ENCODE data around the gene DNAH5. TPM values are rescaled to one million over a fixed set of nuclear protein-coding genes. Genes with fewer than 3 reads are reported as not detected.

Gene DNAH5
- polyA plus RNA-seq, 1 donor (not counting 4 experiments of a cell fraction or from before 2014, with no cell fraction given): 0.73 TPM

GRCh38 chr5:13932011-13932410 is 12.5 kb downstream of the DNAH5 start:
- dilution Hi-C loops (cut with MboI; ENCODE audit: extremely low pct_ligation_motif_present, low sequenced_read_pairs): no loop called here
- no peak for DNase-seq (ENCODE audit: low read depth, low spot score)
- no peak for TF ChIP-seq EZH2 (IDR thresholded peaks at IDR 0.05; ENCODE audit: low read length)
- TF ChIP-seq, protein P1, sequence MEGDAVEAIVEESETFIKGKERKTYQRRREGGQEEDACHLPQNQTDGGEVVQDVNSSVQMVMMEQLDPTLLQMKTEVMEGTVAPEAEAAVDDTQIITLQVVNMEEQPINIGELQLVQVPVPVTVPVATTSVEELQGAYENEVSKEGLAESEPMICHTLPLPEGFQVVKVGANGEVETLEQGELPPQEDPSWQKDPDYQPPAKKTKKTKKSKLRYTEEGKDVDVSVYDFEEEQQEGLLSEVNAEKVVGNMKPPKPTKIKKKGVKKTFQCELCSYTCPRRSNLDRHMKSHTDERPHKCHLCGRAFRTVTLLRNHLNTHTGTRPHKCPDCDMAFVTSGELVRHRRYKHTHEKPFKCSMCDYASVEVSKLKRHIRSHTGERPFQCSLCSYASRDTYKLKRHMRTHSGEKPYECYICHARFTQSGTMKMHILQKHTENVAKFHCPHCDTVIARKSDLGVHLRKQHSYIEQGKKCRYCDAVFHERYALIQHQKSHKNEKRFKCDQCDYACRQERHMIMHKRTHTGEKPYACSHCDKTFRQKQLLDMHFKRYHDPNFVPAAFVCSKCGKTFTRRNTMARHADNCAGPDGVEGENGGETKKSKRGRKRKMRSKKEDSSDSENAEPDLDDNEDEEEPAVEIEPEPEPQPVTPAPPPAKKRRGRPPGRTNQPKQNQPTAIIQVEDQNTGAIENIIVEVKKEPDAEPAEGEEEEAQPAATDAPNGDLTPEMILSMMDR (optimal IDR thresholded peaks at IDR 0.05 in 1 of 3, IDR thresholded peaks at IDR 0.05 in 1 of 3, conservative IDR thresholded peaks at IDR 0.05 in 1 of 3; ENCODE audit: extremely low read depth in 1 of 3, insufficient read depth in 2 of 3, low read length in 3 of 3): no peak
- peaks cover 2% of the 10 kb centered on the region for H3K9me1 ChIP-seq (ENCODE audit: control insufficient read depth, extremely low read depth, insufficient read depth, low read length)
- H4K20me1 ChIP-seq (ENCODE audit: control insufficient read depth, extremely low read depth, insufficient read depth, low read length): no peaks in the 10 kb centered on the region
- H3K4me3 ChIP-seq (ENCODE audit: control insufficient read depth in 2 of 3, extremely low read depth in 1 of 3, insufficient read depth in 2 of 3, low read depth in 1 of 3, low read length in 3 of 3): no peak overlapping the region
- H3K9ac ChIP-seq (ENCODE audit: control insufficient read depth, extremely low read depth, insufficient read depth, low read length): no peak overlapping the region
- no peaks in the 10 kb centered on the region for H3K36me3 ChIP-seq (ENCODE audit: control insufficient read depth in 2 of 2, extremely low read depth in 1 of 2, insufficient read depth in 2 of 2, low read length in 2 of 2)
- H2AFZ ChIP-seq (ENCODE audit: control insufficient read depth, low read length): peak overlapping the region; percentile 3
- H3K27ac ChIP-seq (ENCODE audit: control insufficient read depth, insufficient read depth, low read length): peak overlapping the region; percentile 74
- H3K4me1 ChIP-seq (ENCODE audit: control insufficient read depth, extremely low read depth, insufficient read depth, low read length): peaks cover 29% of the 10 kb centered on the region
- peak; percentile 34 for FAIRE-seq
- H3K4me2 ChIP-seq (ENCODE audit: control insufficient read depth, extremely low read depth, insufficient read depth, low read depth, low read length): peak overlapping the region; percentile 11
- no peaks in the 10 kb centered on the region for H3K27me3 ChIP-seq (ENCODE audit: control insufficient read depth, extremely low read depth, insufficient read depth, low read length)
- H3K9me3 ChIP-seq (ENCODE audit: control insufficient read depth, low read depth, low read length): no peaks in the 10 kb centered on the region
- H3K79me2 ChIP-seq (ENCODE audit: control insufficient read depth, insufficient read depth, low read length): no peaks in the 10 kb centered on the region

- no peaks in the 10 kb centered on the region for H3K36me3 ChIP-seq (ENCODE audit: control insufficient read depth in 2 of 2, extremely low read depth in 1 of 2, insufficient read depth in 2 of 2, low read length in 2 of 2)
- H3K4me2 ChIP-seq (ENCODE audit: control insufficient read depth, extremely low read depth, insufficient read depth, low read depth, low read length): peak overlapping the region; percentile 58
- DNase-seq (ENCODE audit: low read depth, low spot score): no peak
- no peak overlapping the region for H3K27ac ChIP-seq (ENCODE audit: control insufficient read depth, insufficient read depth, low read length)
- no peaks in the 10 kb centered on the region for H3K9me3 ChIP-seq (ENCODE audit: control insufficient read depth, low read depth, low read length)
- no peaks in the 10 kb centered on the region for H3K79me2 ChIP-seq (ENCODE audit: control insufficient read depth, insufficient read depth, low read length)
- H3K9me1 ChIP-seq (ENCODE audit: control insufficient read depth, extremely low read depth, insufficient read depth, low read length): peaks cover 2% of the 10 kb centered on the region
- no peaks in the 10 kb centered on the region for H4K20me1 ChIP-seq (ENCODE audit: control insufficient read depth, extremely low read depth, insufficient read depth, low read length)
- H3K9ac ChIP-seq (ENCODE audit: control insufficient read depth, extremely low read depth, insufficient read depth, low read length): no peak overlapping the region
- TF ChIP-seq, protein P1 (optimal IDR thresholded peaks at IDR 0.05 in 1 of 3, IDR thresholded peaks at IDR 0.05 in 1 of 3, conservative IDR thresholded peaks at IDR 0.05 in 1 of 3; ENCODE audit: extremely low read depth in 1 of 3, insufficient read depth in 2 of 3, low read length in 3 of 3): no peak
- TF ChIP-seq EZH2 (IDR thresholded peaks at IDR 0.05; ENCODE audit: low read length): no peak
- H3K4me3 ChIP-seq (ENCODE audit: control insufficient read depth in 2 of 3, extremely low read depth in 1 of 3, insufficient read depth in 2 of 3, low read depth in 1 of 3, low read length in 3 of 3): peak overlapping the region in 2 of 3 experiments; percentile 1 to 33
- dilution Hi-C loops (cut with MboI; ENCODE audit: extremely low pct_ligation_motif_present, low sequenced_read_pairs): no loop called here
- peak; percentile 46 for FAIRE-seq
- H3K27me3 ChIP-seq (ENCODE audit: control insufficient read depth, extremely low read depth, insufficient read depth, low read length): no peaks in the 10 kb centered on the region
- peak overlapping the region; percentile 92 for H2AFZ ChIP-seq (ENCODE audit: control insufficient read depth, low read length)
- H3K4me1 ChIP-seq (ENCODE audit: control insufficient read depth, extremely low read depth, insufficient read depth, low read length): peaks cover 29% of the 10 kb centered on the region
Observed at GRCh38 chr5:13930541-13931171, 13.8 kb downstream of the DNAH5 start.
